OCI-LY1 (cell line): Measurements from ENCODE around the gene CNPY4.

ENCODE experiments used
- EZH2 ChIP-seq: fragments of 200-600 bp; sonication (generic), shearing (Covaris generic); IDR thresholded peaks from 2 replicates; pipeline ENCODE4 v1.8.0; 2017; ENCODE audit warnings: borderline replicate concordance, mixed run types, mild to moderate bottlenecking, antibody characterized with exemption, low read length, moderate library complexity, mixed read lengths
- TF ChIP-seq, protein P1 (sequence below): fragments of 200-600 bp; sonication (generic), shearing (Covaris generic); IDR thresholded peaks from 2 replicates; pipeline ENCODE4 v1.5.1; 2017; ENCODE audit warnings: mild to moderate bottlenecking, antibody characterized with exemption, low read length, moderate library complexity, mixed read lengths

DNA sequence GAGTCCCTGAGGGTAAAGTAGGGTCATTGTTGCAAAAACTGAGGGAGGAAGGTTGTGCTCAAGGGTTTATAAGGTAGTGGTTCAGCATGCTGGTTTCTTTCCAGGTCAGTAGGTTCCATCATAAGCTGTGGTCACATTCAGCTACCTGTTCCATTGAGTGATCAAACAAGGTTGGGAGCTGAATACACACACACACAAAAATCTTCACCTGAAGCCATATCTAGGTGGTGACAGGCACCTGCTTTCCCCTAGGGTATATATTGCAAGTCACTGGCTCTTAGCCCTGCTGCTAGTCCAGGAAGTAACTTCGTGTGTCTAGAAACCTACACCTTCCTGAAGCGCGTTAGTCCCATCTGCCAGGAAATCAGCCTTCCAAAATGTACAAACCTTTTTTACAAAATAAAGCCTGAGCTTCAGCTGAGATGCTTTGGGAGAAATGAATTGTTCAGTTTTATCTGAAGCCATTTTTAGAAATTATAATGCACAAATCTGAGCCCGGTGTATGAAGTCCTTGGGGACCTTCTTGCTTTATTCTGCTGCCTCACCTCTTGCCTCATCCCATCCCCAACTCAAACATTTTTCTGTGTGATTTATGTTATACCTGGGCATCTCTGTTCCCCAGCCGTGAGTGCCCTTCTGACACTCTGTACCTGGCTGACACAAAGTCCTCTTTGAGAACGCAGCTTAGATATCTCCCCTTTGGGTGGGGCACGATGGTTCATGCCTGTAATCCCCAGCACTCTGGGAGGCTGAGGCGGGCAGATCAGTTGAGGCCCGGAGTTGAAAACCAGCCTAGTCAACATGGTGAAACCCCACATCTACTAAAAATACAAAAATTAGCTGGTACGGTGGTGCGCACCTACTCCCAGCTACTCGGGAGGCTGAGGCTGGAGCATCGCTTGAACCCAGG is 18.7 kb downstream of the CNPY4 start:
- no peak for TF ChIP-seq EZH2
- TF ChIP-seq, protein P1, sequence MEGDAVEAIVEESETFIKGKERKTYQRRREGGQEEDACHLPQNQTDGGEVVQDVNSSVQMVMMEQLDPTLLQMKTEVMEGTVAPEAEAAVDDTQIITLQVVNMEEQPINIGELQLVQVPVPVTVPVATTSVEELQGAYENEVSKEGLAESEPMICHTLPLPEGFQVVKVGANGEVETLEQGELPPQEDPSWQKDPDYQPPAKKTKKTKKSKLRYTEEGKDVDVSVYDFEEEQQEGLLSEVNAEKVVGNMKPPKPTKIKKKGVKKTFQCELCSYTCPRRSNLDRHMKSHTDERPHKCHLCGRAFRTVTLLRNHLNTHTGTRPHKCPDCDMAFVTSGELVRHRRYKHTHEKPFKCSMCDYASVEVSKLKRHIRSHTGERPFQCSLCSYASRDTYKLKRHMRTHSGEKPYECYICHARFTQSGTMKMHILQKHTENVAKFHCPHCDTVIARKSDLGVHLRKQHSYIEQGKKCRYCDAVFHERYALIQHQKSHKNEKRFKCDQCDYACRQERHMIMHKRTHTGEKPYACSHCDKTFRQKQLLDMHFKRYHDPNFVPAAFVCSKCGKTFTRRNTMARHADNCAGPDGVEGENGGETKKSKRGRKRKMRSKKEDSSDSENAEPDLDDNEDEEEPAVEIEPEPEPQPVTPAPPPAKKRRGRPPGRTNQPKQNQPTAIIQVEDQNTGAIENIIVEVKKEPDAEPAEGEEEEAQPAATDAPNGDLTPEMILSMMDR, result no peak
